HepG2 (cell line): ENCODE data around the gene VPS13D.

Experiments
- CTCF ChIP-seq: sonication (generic); formaldehyde crosslinking; IDR thresholded peaks from 2 replicates; pipeline ENCODE4 v1.5.0; 2020; ENCODE audit warnings: mild to moderate bottlenecking, missing genetic modification reagents, moderate library complexity
- HNRNPLL ChIP-seq: fragments of 200-400 bp; formaldehyde crosslinking; IDR thresholded peaks from 2 replicates; pipeline ENCODE4 v1.6.1; 2017; ENCODE audit warnings: mild to moderate bottlenecking, low read depth, low read length; ENCODE audit not compliant: poor library complexity, severe bottlenecking
- HNRNPUL1 ChIP-seq: fragments of 200-400 bp; formaldehyde crosslinking; IDR thresholded peaks from 2 replicates; pipeline ENCODE4 v1.6.1; 2017; ENCODE audit warnings: low read depth, mild to moderate bottlenecking, low read length, moderate library complexity
- JUND ChIP-seq: sonication (generic); formaldehyde crosslinking; IDR thresholded peaks from 2 replicates; pipeline ENCODE4 v1.8.0; 2022; ENCODE audit warnings: mild to moderate bottlenecking, missing genetic modification reagents
- KLF16 ChIP-seq, 2 experiments: sonication (generic) in 1 of 2; formaldehyde crosslinking in 1 of 2; IDR thresholded peaks; 2 replicates each; pipeline versions ENCODE4 v1.6.1 to v1.8.0; 2016 to 2023; ENCODE audit warnings: missing genetic modification reagents in 2 of 2, missing compliant biosample characterization in 1 of 2
- MEIS1 ChIP-seq: sonication (generic); formaldehyde crosslinking; IDR thresholded peaks from 2 replicates; pipeline ENCODE4 v1.9.0; 2021; ENCODE audit warnings: mild to moderate bottlenecking, missing genetic modification reagents, moderate library complexity, borderline replicate concordance
- POLR2A ChIP-seq, 2 experiments: IDR thresholded peaks; 2 replicates each; pipeline ENCODE4 v1.6.1; 2011; ENCODE audit warnings: low read depth in 2 of 2, low read length in 2 of 2, mild to moderate bottlenecking in 1 of 2, moderate library complexity in 1 of 2; ENCODE audit not compliant: insufficient read depth in 1 of 2
- RERE ChIP-seq: IDR thresholded peaks from 2 replicates; pipeline ENCODE4 v1.6.1; 2016; ENCODE audit warnings: low read depth, missing genetic modification reagents, missing compliant biosample characterization
- SOX6 ChIP-seq, 2 experiments: fragments of 450-650 bp in 1 of 2; sonication (generic) in 1 of 2; formaldehyde crosslinking in 1 of 2; IDR thresholded peaks; 2 replicates each; pipeline versions ENCODE4 v1.4.0 to v1.6.1; 2017 to 2020; ENCODE audit warnings: antibody characterized with exemption in 1 of 2, mild to moderate bottlenecking in 1 of 2, missing genetic modification reagents in 1 of 2
- TF ChIP-seq, protein P1 (sequence below): sonication (generic); formaldehyde crosslinking; conservative IDR thresholded peaks from 2 replicates; pipeline ENCODE4 v1.4.0; 2020; ENCODE audit warnings: missing genetic modification reagents
- TF ChIP-seq, protein P2 (sequence below): sonication (generic); formaldehyde crosslinking; IDR thresholded peaks from 2 replicates; pipeline ENCODE4 v1.4.0; 2020; ENCODE audit warnings: missing genetic modification reagents

- no peak for TF ChIP-seq HNRNPUL1
- TF ChIP-seq HNRNPLL, result no peak
- TF ChIP-seq CTCF (CRISPR knock-in tag), result no peak
- TF ChIP-seq KLF16 (CRISPR knock-in tag; IDR thresholded peaks at IDR 0.05), result no peak
- TF ChIP-seq, protein P1, sequence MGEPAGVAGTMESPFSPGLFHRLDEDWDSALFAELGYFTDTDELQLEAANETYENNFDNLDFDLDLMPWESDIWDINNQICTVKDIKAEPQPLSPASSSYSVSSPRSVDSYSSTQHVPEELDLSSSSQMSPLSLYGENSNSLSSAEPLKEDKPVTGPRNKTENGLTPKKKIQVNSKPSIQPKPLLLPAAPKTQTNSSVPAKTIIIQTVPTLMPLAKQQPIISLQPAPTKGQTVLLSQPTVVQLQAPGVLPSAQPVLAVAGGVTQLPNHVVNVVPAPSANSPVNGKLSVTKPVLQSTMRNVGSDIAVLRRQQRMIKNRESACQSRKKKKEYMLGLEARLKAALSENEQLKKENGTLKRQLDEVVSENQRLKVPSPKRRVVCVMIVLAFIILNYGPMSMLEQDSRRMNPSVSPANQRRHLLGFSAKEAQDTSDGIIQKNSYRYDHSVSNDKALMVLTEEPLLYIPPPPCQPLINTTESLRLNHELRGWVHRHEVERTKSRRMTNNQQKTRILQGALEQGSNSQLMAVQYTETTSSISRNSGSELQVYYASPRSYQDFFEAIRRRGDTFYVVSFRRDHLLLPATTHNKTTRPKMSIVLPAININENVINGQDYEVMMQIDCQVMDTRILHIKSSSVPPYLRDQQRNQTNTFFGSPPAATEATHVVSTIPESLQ (CRISPR knock-in tag), result no peak
- no peak for TF ChIP-seq SOX6 (IDR thresholded peaks at IDR 0.05)
- TF ChIP-seq SOX6 (CRISPR knock-in tag; IDR thresholded peaks at IDR 0.05), result no peak
- TF ChIP-seq, protein P2, sequence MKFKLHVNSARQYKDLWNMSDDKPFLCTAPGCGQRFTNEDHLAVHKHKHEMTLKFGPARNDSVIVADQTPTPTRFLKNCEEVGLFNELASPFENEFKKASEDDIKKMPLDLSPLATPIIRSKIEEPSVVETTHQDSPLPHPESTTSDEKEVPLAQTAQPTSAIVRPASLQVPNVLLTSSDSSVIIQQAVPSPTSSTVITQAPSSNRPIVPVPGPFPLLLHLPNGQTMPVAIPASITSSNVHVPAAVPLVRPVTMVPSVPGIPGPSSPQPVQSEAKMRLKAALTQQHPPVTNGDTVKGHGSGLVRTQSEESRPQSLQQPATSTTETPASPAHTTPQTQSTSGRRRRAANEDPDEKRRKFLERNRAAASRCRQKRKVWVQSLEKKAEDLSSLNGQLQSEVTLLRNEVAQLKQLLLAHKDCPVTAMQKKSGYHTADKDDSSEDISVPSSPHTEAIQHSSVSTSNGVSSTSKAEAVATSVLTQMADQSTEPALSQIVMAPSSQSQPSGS (CRISPR knock-in tag), result no peak
- no peak for TF ChIP-seq JUND (CRISPR knock-in tag)
- no peak for TF ChIP-seq POLR2A (IDR thresholded peaks at IDR 0.05; ENCODE audit: insufficient read depth in 1 of 2, low read depth in 2 of 2, low read length in 2 of 2)
- no peak for TF ChIP-seq MEIS1 (CRISPR knock-in tag)
- no peak for TF ChIP-seq RERE
Observed at GRCh38 chr1:12408662-12409061, 178.8 kb downstream of the VPS13D start.
